B cell (primary cell): Measurements from ENCODE around the gene EMP2. TPM values are rescaled to one million over a fixed set of nuclear protein-coding genes. Genes with fewer than 3 reads are reported as not detected.

Experiments
- ATAC-seq: fragments of 200-7000 bp; cut with Tn5 transposase; one replicate; pipeline ENCODE4 v1.10.0; 2021; ENCODE audit warnings: low read depth, mild to moderate bottlenecking, moderate number of reproducible peaks, moderate library complexity
- CTCF ChIA-PET: fragments of 350-600 bp; sonication (Branson Sonifier 250); formaldehyde crosslinking; loops from one replicate; lab custom pipeline; 2021; ENCODE audit warnings: antibody characterized with exemption, inconsistent platforms; lab: Charles Lee
- POLR2A ChIA-PET: fragments of 350-600 bp; sonication (Branson Sonifier 250); formaldehyde crosslinking; loops from one replicate; lab custom pipeline; 2021; ENCODE audit warnings: antibody characterized with exemption; lab: Charles Lee
- DNase-seq: peaks from one replicate; pipeline ENCODE4 v3.0.0; 2013
- H2AFZ ChIP-seq: 2 replicates; pipeline ENCODE4 v1.6.1; 2012; ENCODE audit warnings: mild to moderate bottlenecking, low read depth, low read length; ENCODE audit not compliant: insufficient read depth, poor library complexity, severe bottlenecking
- H3K27ac ChIP-seq, 2 donors: 1 replicate in 1 of 2; 2 replicates in 1 of 2; pipeline ENCODE4 v1.5.1; 2012 to 2013; ENCODE audit warnings: low read length in 2 of 2, mild to moderate bottlenecking in 2 of 2, moderate library complexity in 1 of 2
- H3K27me3 ChIP-seq, 4 experiments: fragments of 200-600 bp in 1 of 4; sonication (generic) in 1 of 4; replicated peaks in 1 of 4; 1 replicate in 2 of 4; 2 replicates in 2 of 4; pipeline versions ENCODE4 v1.6.1 to v1.7.0; 2013 to 2016; ENCODE audit warnings: low read length in 3 of 4, mild to moderate bottlenecking in 2 of 4, mixed read lengths in 1 of 4, moderate library complexity in 1 of 4; ENCODE audit not compliant: insufficient read depth in 4 of 4, control insufficient read depth in 3 of 4; ENCODE audit errors: control extremely low read depth in 1 of 4
- H3K36me3 ChIP-seq, 2 experiments: replicated peaks in 1 of 2; 1 replicate in 1 of 2; 2 replicates in 1 of 2; pipeline versions ENCODE4 v1.6.1 to v1.7.1; 2013; ENCODE audit warnings: low read length in 1 of 2; ENCODE audit not compliant: insufficient read depth in 2 of 2, control insufficient read depth in 1 of 2; ENCODE audit errors: control extremely low read depth in 1 of 2, extremely low read depth in 1 of 2
- H3K4me1 ChIP-seq, 2 donors: fragments of 200-600 bp in 1 of 2; sonication (generic) in 1 of 2; 1 replicate in 1 of 2; 2 replicates in 1 of 2; pipeline versions ENCODE4 v1.5.1 to v1.6.1; 2013 to 2017; ENCODE audit warnings: low read length in 2 of 2; ENCODE audit not compliant: control insufficient read depth in 2 of 2, insufficient read depth in 2 of 2
- H3K4me2 ChIP-seq: replicated peaks from 2 replicates; pipeline ENCODE3; 2012; ENCODE audit warnings: mild to moderate bottlenecking, low read depth, low read length; ENCODE audit not compliant: poor library complexity, severe bottlenecking
- H3K4me3 ChIP-seq, 5 experiments: fragments of 200-600 bp in 1 of 5; sonication (generic) in 1 of 5; 1 replicate in 3 of 5; 2 replicates in 2 of 5; pipeline versions ENCODE4 v1.5.1 to v1.7.0; 2011 to 2016; ENCODE audit warnings: low read length in 4 of 5, mild to moderate bottlenecking in 4 of 5, low read depth in 2 of 5, control low read depth in 1 of 5, moderate library complexity in 1 of 5; ENCODE audit not compliant: insufficient read depth in 1 of 5; ENCODE audit errors: control extremely low read depth in 1 of 5, extremely low read depth in 1 of 5
- H3K79me2 ChIP-seq: fragments of 200-600 bp; sonication (generic); one replicate; pipeline ENCODE4 v1.6.0; 2016; ENCODE audit warnings: low read length; ENCODE audit not compliant: control insufficient read depth, insufficient read depth
- H3K9ac ChIP-seq: fragments of 200-600 bp; sonication (generic); 2 replicates; pipeline ENCODE4 v1.6.1; 2017; ENCODE audit warnings: mild to moderate bottlenecking, low read length, moderate library complexity
- H3K9me3 ChIP-seq, 3 donors: one replicate each; pipeline versions ENCODE4 v1.6.1 to v1.7.1; 2013; ENCODE audit warnings: low read length in 2 of 3; ENCODE audit not compliant: control insufficient read depth in 2 of 3, insufficient read depth in 1 of 3; ENCODE audit errors: control extremely low read depth in 1 of 3
- H4K20me1 ChIP-seq: 2 replicates; pipeline ENCODE4 v1.6.0; 2012; ENCODE audit warnings: mild to moderate bottlenecking, low read length; ENCODE audit not compliant: insufficient read depth, control insufficient read depth, poor library complexity, severe bottlenecking
- H3K27ac Mint-ChIP-seq: one replicate; pipeline ENCODE4 v1.8.0; 2021; ENCODE audit warnings: mixed read lengths
- H3K27me3 Mint-ChIP-seq: one replicate; pipeline ENCODE4 v1.8.0; 2021; ENCODE audit warnings: mixed read lengths
- H3K4me1 Mint-ChIP-seq: one replicate; pipeline ENCODE4 v1.8.0; 2021; ENCODE audit warnings: mixed read lengths
- H3K4me3 Mint-ChIP-seq: one replicate; pipeline ENCODE4 v1.8.0; 2021; ENCODE audit warnings: mixed read lengths
- H3K9me3 Mint-ChIP-seq: one replicate; pipeline ENCODE4 v1.8.0; 2022; ENCODE audit warnings: mixed read lengths; ENCODE audit not compliant: insufficient read depth
- CTCF ChIP-seq: fragments of 200-600 bp; IDR thresholded peaks from one replicate; pipeline ENCODE4 v1.8.0; 2022; ENCODE audit warnings: antibody characterized with exemption, mild to moderate bottlenecking
- EZH2 ChIP-seq: IDR thresholded peaks from 2 replicates; pipeline ENCODE4 v1.6.1; 2012; ENCODE audit warnings: borderline replicate concordance, low read depth, mild to moderate bottlenecking, moderate library complexity, low read length; ENCODE audit not compliant: insufficient read depth, poor library complexity, severe bottlenecking
- WGBS: methylation state at CpG from one replicate; pipeline ENCODE4 v1.1.5; 2013; ENCODE audit warnings: missing lambda C conversion rate; ENCODE audit not compliant: insufficient coverage; 5-methylcytosine and 5-hydroxymethylcytosine counted together
- intact Hi-C: fragments of 100-400 bp; cut with micrococcal nuclease; formaldehyde crosslinking; loops from one replicate; pipeline ENCODE4 v1.10.0; 2022
- polyA plus RNA-seq: library from polyadenylated mRNA; depleted of rRNA; stranded (reverse); fragments of >200 nt; gene quantifications from 2 replicates; pipeline ENCODE4 v1.2.3, GENCODE V29; 2012
- total RNA-seq, 2 donors: library from RNA; stranded (reverse); fragments of 120-200 nt in 1 of 2; gene quantifications; 1 replicate in 1 of 2; 2 replicates in 1 of 2; pipeline versions ENCODE4 v1.2.3 to v1.2.4, GENCODE V29; 2013 to 2022

Gene EMP2
- total and polyA plus RNA-seq, 2 donors (not counting 1 experiment from before 2014, with no cell fraction given): 0.01 TPM; not detected in 1

DNA sequence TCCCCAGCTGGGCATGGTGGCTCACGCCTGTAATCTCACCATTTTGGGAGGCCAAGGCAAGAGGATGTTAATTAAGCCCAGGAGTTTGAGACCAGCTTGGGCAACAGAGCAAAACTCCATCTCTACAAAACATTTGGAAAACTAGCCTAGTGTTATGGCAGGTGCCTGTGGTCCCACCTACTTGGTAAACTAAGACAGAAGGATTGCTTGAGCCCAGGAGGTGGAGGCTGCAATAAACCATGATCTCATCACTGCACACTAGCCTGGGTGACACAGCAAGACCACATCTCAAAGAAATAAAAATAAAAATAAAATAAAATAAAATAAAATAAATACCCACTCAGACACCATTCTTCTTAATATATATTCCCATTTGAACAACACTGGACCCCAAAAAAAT, 32.0 kb downstream of the EMP2 start:
- POLR2A ChIA-PET: no interaction called here
- TF ChIP-seq CTCF (no peak), EZH2 (no peak)
- H3K9me3 Mint-ChIP-seq: peaks cover 7% of the 10 kb centered on the region

DNA sequence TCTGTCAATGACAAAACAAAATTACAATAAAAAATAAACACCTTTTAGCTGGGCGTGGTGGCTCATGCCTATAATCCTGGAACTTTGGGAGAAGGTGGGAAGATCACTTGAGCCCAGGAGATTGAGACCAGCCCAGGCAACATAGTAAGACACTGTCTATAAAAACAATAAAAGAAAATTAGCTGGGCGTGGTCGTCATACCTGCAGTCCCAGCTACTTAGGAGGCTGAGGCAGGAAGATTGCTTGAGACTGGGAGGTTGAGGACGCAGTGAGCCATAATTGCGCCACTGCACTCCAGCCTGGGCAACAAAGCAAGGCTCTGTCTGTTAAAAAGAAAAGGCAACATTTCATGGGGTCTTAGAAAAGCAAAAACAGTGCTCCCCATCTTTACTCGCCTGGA, 32.7 kb downstream of the EMP2 start:
- no peak overlapping the region for H3K27ac Mint-ChIP-seq
- Histone ChIP-seq H3K9ac (no peak overlapping the region), H4K20me1 (no peaks in the 10 kb centered on the region), H3K4me1 (peaks cover 2 to 4% of the 10 kb centered on the region in 2 donors), H3K4me3 (no peak overlapping the region), H2AFZ (no peak overlapping the region), H3K4me2 (no peak overlapping the region), H3K36me3 (no peaks in the 10 kb centered on the region), H3K27me3 (no peaks in the 10 kb centered on the region), H3K9me3 (peaks cover 0 to 21% (median 12%) of the 10 kb centered on the region in 3 donors), H3K27ac (no peak overlapping the region), H3K79me2 (no peaks in the 10 kb centered on the region)
- H3K4me1 Mint-ChIP-seq: peaks cover 3% of the 10 kb centered on the region
- ATAC-seq (no peak), DNase-seq (no peak)
- no peak for TF ChIP-seq CTCF
- TF ChIP-seq EZH2: no peak
- 95% methylated on average over 4 of the region's 6 CpGs for WGBS
- POLR2A ChIA-PET: no interaction called here
- H3K4me3 Mint-ChIP-seq: no peak overlapping the region
- no peaks in the 10 kb centered on the region for H3K27me3 Mint-ChIP-seq
- CTCF ChIA-PET: interaction anchor here (0.7 kb wide), 1 partner anchor 291 kb away, joined by 4 read pairs; no protein-coding TSS in a partner anchor
- peaks cover 7% of the 10 kb centered on the region for H3K9me3 Mint-ChIP-seq
- intact Hi-C loops: no loop called here

More for the DNA sequence above, 32.0 kb downstream of the EMP2 start:
- no peak overlapping the region for H3K4me3 ChIP-seq
- no peak overlapping the region for H3K4me2 ChIP-seq
- Mint-ChIP-seq H3K27ac (no peak overlapping the region), H3K4me3 (no peak overlapping the region), H3K4me1 (peaks cover 10% of the 10 kb centered on the region), H3K27me3 (no peaks in the 10 kb centered on the region)
- H3K4me1 ChIP-seq: peaks cover 9 to 10% of the 10 kb centered on the region in 2 donors
- no peak overlapping the region for H3K9ac ChIP-seq
- H3K36me3 ChIP-seq: no peaks in the 10 kb centered on the region
- H3K27me3 ChIP-seq: no peaks in the 10 kb centered on the region
- H4K20me1 ChIP-seq: no peaks in the 10 kb centered on the region
- CTCF ChIA-PET: interaction anchor here (0.7 kb wide), 1 partner anchor 292 kb away, joined by 4 read pairs; no protein-coding TSS in a partner anchor
- no peaks in the 10 kb centered on the region for H3K79me2 ChIP-seq
- ATAC-seq (no peak), DNase-seq (no peak)
- no peak overlapping the region for H2AFZ ChIP-seq
- peaks cover 0 to 21% (median 12%) of the 10 kb centered on the region in 3 donors for H3K9me3 ChIP-seq
- H3K27ac ChIP-seq: no peak overlapping the region
- WGBS: no CpG with 5 or more reads among the region's 1 CpG
- intact Hi-C loops: no loop called here
